Mesothelial cell of epicardium (in vitro differentiated cells): ENCODE data around the gene BTAF1. TPM values are rescaled to one million over a fixed set of nuclear protein-coding genes. Genes with fewer than 3 reads are reported as not detected.
A peak's percentile ranks its signal among the peaks of the same experiment; 100 is the strongest.

Experiments
- DNase-seq, 2 experiments: peaks; one replicate each; pipeline ENCODE4 v3.0.0; 2021; ENCODE audit warnings: low spot score in 2 of 2; ENCODE audit not compliant: unreplicated experiment in 2 of 2
- H3K27ac Mint-ChIP-seq: 2 replicates; pipeline ENCODE4 v1.8.0; 2021; ENCODE audit warnings: mixed read lengths
- H3K27me3 Mint-ChIP-seq: 2 replicates; pipeline ENCODE4 v1.8.0; 2021; ENCODE audit warnings: low read depth, mixed read lengths
- H3K36me3 Mint-ChIP-seq: 2 replicates; pipeline ENCODE4 v1.8.0; 2021; ENCODE audit warnings: mixed read lengths
- H3K4me1 Mint-ChIP-seq: 2 replicates; pipeline ENCODE4 v1.8.0; 2021; ENCODE audit warnings: mixed read lengths
- H3K4me3 Mint-ChIP-seq: 2 replicates; pipeline ENCODE4 v1.8.0; 2021; ENCODE audit warnings: mild to moderate bottlenecking, moderate library complexity, mixed read lengths
- H3K9me3 Mint-ChIP-seq: 2 replicates; pipeline ENCODE4 v1.8.0; 2021; ENCODE audit warnings: mixed read lengths
- CTCF ChIP-seq: fragments of 200-600 bp; sonication (generic); IDR thresholded peaks from one replicate; pipeline ENCODE4 v1.5.0; 2021; ENCODE audit warnings: antibody characterized with exemption; ENCODE audit not compliant: unreplicated experiment
- total RNA-seq: library from RNA; stranded (reverse); gene quantifications from 3 replicates; pipeline ENCODE4 v1.2.1, GENCODE V29; 2021

The BTAF1 gene
- total RNA-seq = 54.2 to 57.1 TPM (median 55.3 TPM) in 3 replicates

GRCh38 chr10:91923371-91924211, at the start of gene BTAF1:
Gene BTAF1, plus strand, starts transcription at chr10:91923770. Its CDS starts 307 bp downstream, at chr10:91924077.
- Mint-ChIP-seq H3K36me3 (peaks cover 6% of the 10 kb centered on the region), H3K9me3 (peaks cover 4% of the 10 kb centered on the region), H3K4me3 (peak within 1 kb of the TSS; percentile 80), H3K27ac (peak within 1 kb of the TSS; percentile 100), H3K4me1 (peaks cover 27% of the 10 kb centered on the region), H3K27me3 (no peaks in the 10 kb centered on the region)
- peak; percentile 78 to 88 for DNase-seq
- no peak for TF ChIP-seq CTCF

GRCh38 chr10:91875156-91875555, 48.4 kb upstream of the BTAF1 start:
- no peak for DNase-seq
- Mint-ChIP-seq H3K9me3 (no peaks in the 10 kb centered on the region), H3K27me3 (no peaks in the 10 kb centered on the region), H3K4me3 (no peak overlapping the region), H3K27ac (no peak overlapping the region), H3K4me1 (peaks cover 5% of the 10 kb centered on the region), H3K36me3 (no peaks in the 10 kb centered on the region)
- no peak for TF ChIP-seq CTCF

GRCh38 chr10:91875779-91876178, 47.8 kb upstream of the BTAF1 start:
- no peak for DNase-seq
- no peak overlapping the region for H3K4me3 Mint-ChIP-seq
- H3K4me1 Mint-ChIP-seq = peaks cover 8% of the 10 kb centered on the region
- no peaks in the 10 kb centered on the region for H3K9me3 Mint-ChIP-seq
- no peak overlapping the region for H3K27ac Mint-ChIP-seq
- H3K36me3 Mint-ChIP-seq = no peaks in the 10 kb centered on the region
- H3K27me3 Mint-ChIP-seq = no peaks in the 10 kb centered on the region
- TF ChIP-seq CTCF = no peak

- Mint-ChIP-seq H3K27me3 (no peaks in the 10 kb centered on the region), H3K4me3 (no peak overlapping the region), H3K4me1 (peaks cover 25% of the 10 kb centered on the region), H3K27ac (peak overlapping the region; percentile 5), H3K36me3 (no peaks in the 10 kb centered on the region), H3K9me3 (no peaks in the 10 kb centered on the region)
- no peak for TF ChIP-seq CTCF
- no peak for DNase-seq
Observed at GRCh38 chr10:91879515-91880170, 43.9 kb upstream of the BTAF1 start.

GRCh38 chr10:91880310-91880709, 43.3 kb upstream of the BTAF1 start:
- Mint-ChIP-seq H3K27ac (peak overlapping the region; percentile 16), H3K27me3 (no peaks in the 10 kb centered on the region), H3K4me3 (no peak overlapping the region), H3K9me3 (no peaks in the 10 kb centered on the region), H3K4me1 (peaks cover 31% of the 10 kb centered on the region), H3K36me3 (no peaks in the 10 kb centered on the region)
- no peak for TF ChIP-seq CTCF
- no peak for DNase-seq
